ENCODE measurements around the gene PHACTR1. TPM values are rescaled to one million over a fixed set of nuclear protein-coding genes. Genes with fewer than 3 reads are reported as not detected.

The PHACTR1 gene
- total RNA-seq, 2 experiments from 2014 or later: 0.58 to 0.72 TPM

DNA sequence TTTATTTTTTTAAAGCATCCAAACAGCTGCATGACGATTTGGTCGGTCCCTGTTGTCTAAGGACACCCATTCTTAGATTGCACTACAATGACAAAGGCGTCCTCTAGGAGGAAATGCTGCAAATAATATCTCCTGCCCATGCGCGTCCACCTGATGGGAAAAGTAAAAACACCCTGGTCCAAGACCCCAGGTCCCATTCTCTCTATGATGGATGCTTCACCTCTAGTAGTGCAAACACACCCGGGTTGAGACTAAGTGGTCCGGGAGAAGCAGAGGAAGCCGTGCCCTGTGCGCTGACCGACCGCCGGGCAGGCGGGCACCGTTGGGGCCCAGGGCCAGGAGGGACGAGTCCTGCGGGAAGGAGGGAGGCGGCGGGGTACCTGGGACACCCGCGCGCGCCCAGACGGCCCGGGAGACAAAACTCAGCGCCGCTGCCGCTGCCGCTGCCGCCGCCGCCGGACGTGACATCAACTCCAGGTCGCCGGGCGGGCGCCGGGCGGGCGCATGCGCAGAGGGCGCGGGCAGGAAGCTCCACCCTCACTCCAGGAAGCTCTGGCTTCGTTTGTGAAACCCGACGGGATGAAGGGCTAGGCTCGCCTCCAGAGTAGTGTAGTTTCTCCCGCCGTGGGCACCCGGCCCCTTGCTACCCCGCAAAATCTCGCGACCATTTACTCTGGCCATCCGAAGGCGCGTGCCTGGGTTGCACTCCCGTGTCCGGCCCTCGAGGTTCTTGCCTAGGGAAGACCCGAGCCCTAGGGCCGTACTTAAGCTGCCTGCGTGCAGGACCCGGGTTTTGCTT is 611.7 kb downstream of the PHACTR1 start, which contains the start of gene TBC1D7:
TBC1D7 (minus strand) TSS at position 462 of the 799 bp plus-strand sequence. CDS start 1,639 bp downstream, outside the sequence.
- peak; percentile 96 for DNase-seq
- Mint-ChIP-seq H3K4me3 (peak within 1 kb of the TSS; percentile 89), H3K27ac (peak within 1 kb of the TSS; percentile 91), H3K36me3 (peaks cover 6% of the 10 kb centered on the region), H3K9me3 (no peaks in the 10 kb centered on the region), H3K4me1 (peaks cover 25% of the 10 kb centered on the region), H3K27me3 (no peaks in the 10 kb centered on the region)

GRCh38 chr6:13328875-13329183 is 612.3 kb downstream of the PHACTR1 start:
- DNase-seq: no peak

DNA sequence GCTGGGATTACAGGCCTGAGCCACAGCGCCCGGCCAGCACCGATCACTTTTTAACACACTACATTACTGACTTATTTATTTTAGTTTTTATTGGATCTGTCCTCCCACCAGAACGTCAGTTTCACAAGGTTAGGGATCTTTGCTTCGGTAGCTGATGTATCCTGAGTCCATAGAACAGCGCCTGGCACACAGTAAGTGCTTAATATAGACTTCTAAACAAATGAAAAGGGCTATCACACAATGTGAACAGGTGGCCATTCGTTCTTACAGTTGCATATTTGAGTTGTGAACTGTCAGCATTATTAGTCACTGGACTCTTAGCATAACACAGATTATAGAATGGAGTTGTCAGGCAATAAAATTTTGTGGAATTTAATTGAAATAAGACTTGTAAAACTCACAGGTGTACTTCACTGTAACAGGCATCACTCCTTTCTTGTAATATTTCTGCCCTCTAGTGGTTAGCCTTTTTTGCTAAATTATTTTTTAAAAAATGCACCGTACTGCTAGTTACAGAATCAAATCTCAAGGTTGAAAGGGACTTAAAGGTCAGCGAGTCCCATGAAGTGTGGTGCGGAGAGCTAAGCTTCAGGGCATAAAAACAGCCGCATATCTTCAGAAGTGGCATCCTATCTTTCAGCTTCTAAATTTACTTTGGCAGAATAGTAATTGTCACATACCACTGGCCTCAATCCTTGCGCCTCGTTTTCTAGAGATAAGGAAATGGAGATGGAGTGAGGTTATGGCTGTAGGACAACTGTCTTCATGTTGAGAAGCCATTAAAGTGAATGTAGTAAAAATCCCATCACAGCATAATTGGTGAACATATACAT is 615.2 kb downstream of the PHACTR1 start:
- H3K4me1 Mint-ChIP-seq: peaks cover 28% of the 10 kb centered on the region
- H3K36me3 Mint-ChIP-seq: no peaks in the 10 kb centered on the region
- no peaks in the 10 kb centered on the region for H3K9me3 Mint-ChIP-seq
- H3K27me3 Mint-ChIP-seq: no peaks in the 10 kb centered on the region
- no peak overlapping the region for H3K27ac Mint-ChIP-seq
- no peak for DNase-seq
- H3K4me3 Mint-ChIP-seq: no peak overlapping the region

More at GRCh38 chr6:13328875-13329183, 612.3 kb downstream of the PHACTR1 start:
- Mint-ChIP-seq H3K36me3 (peaks cover 6% of the 10 kb centered on the region), H3K27ac (peak overlapping the region; percentile 91), H3K4me1 (peaks cover 25% of the 10 kb centered on the region), H3K9me3 (no peaks in the 10 kb centered on the region), H3K27me3 (no peaks in the 10 kb centered on the region), H3K4me3 (peak overlapping the region; percentile 89)

GRCh38 chr6:13332349-13332706 is 615.8 kb downstream of the PHACTR1 start:
- no peaks in the 10 kb centered on the region for H3K36me3 Mint-ChIP-seq
- no peaks in the 10 kb centered on the region for H3K9me3 Mint-ChIP-seq
- peaks cover 24% of the 10 kb centered on the region for H3K4me1 Mint-ChIP-seq
- DNase-seq: no peak
- H3K4me3 Mint-ChIP-seq: no peak overlapping the region
- no peak overlapping the region for H3K27ac Mint-ChIP-seq
- no peaks in the 10 kb centered on the region for H3K27me3 Mint-ChIP-seq

- Mint-ChIP-seq H3K36me3 (no peaks in the 10 kb centered on the region), H3K4me1 (peaks cover 13% of the 10 kb centered on the region), H3K9me3 (no peaks in the 10 kb centered on the region), H3K27me3 (no peaks in the 10 kb centered on the region), H3K27ac (no peak overlapping the region), H3K4me3 (no peak overlapping the region)
- no peak for DNase-seq
Observed at GRCh38 chr6:13334953-13335352, 618.4 kb downstream of the PHACTR1 start.

GRCh38 chr6:13336553-13336952 is 620.0 kb downstream of the PHACTR1 start:
- H3K36me3 Mint-ChIP-seq: no peaks in the 10 kb centered on the region
- no peak overlapping the region for H3K27ac Mint-ChIP-seq
- peaks cover 15% of the 10 kb centered on the region for H3K4me1 Mint-ChIP-seq
- H3K4me3 Mint-ChIP-seq: no peak overlapping the region
- DNase-seq: peak; percentile 69
- H3K27me3 Mint-ChIP-seq: no peaks in the 10 kb centered on the region
- peaks cover under 1% of the 10 kb centered on the region for H3K9me3 Mint-ChIP-seq

DNA sequence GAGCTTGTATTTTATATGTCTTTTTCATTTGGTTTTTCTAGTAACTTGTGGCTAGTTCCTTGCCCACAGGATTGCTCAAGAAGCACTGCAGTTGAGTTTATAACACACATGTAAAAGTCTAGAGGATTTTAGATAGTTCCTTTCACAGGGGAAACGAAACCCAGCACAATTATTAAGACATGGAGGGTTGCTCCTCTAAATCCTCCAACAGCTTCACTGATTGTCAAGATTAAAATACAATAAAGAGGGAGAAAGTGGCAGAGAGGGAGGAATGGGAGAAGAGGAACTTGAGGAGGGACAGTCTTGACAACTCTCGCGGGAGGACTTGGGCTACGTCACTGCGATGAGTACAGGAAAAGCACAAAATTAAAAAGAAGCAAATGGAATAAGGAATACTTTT is 621.5 kb downstream of the PHACTR1 start:
- H3K27ac Mint-ChIP-seq: no peak overlapping the region
- peaks cover 11% of the 10 kb centered on the region for H3K4me1 Mint-ChIP-seq
- H3K27me3 Mint-ChIP-seq: no peaks in the 10 kb centered on the region
- H3K4me3 Mint-ChIP-seq: no peak overlapping the region
- no peak for DNase-seq
- H3K36me3 Mint-ChIP-seq: no peaks in the 10 kb centered on the region
- peaks cover 10% of the 10 kb centered on the region for H3K9me3 Mint-ChIP-seq

Measured in activated naive CD8-positive, alpha-beta T cell treated with anti-CD3 and anti-CD28 coated beads for 36 hours (primary cell).